ENCODE measurements around the gene ARHGEF12. TPM values are rescaled to one million over a fixed set of nuclear protein-coding genes. Genes with fewer than 3 reads are reported as not detected.

The ARHGEF12 gene
- total and polyA plus RNA-seq, 10 of the 15 experiments (the other 5 are each of a cell fraction or from before 2014, with no cell fraction given) = 2.7 to 40.8 (median 20.9) TPM

DNA sequence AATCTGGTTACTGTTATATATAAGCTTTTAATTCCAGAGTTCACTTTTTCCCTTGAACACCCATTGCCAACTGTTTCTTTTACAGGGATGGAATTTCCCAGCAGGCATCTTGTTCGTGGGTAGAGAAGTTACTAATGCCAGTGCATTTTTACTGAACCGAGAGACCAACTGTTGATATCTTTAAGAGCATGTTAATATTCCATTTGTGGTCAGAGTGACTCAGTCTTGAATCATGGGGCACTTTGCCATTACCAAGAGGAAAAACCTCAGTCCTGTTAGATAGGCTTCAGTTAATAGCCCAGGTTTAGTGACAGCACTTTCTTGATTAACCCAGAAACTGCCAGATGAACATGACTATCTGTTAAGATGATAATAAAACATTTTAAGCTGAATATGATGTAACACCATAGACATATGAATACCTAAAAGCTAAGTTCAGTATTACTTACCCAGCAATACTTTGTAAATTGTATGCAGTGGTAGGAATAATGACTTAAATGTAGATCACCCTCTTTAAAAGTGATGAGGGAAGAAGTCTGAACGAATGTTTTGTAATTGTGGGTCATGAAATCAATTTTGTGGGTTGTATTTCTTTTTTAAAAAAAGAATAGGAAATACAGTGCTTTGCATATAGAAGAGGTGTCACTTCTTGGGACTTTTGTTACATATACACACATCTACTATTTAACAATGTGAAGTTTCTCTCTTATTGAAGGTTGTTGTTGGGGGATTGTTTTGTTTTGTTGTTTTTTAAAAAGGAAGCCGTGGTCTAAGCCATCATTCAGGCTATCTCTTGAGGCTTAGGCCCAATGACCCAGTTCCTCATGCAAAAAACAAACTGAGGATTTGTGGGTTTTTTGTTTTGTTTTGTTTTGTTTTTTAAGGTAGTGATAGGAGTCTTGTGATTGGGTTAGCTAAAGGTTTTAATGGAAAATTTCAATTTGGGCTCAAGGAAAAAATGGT lies 96.1 kb downstream of the ARHGEF12 start:
- POLR2A ChIA-PET = interaction anchor here (0.8 kb wide), 1 partner anchor 95 kb away, joined by 5 read pairs; no protein-coding TSS in a partner anchor
- Histone ChIP-seq H3K36me3 (ENCODE audit: control insufficient read depth in 2 of 2, insufficient read depth in 2 of 2, low read length in 1 of 2) (peaks cover 0 to 2% of the 10 kb centered on the region in 2 experiments; a peak in 1 of 4 replicates), H3K9ac (ENCODE audit: control insufficient read depth, insufficient read depth, low read length) (no peak overlapping the region), H2AFZ (ENCODE audit: control insufficient read depth, low read depth, low read length) (no peak overlapping the region), H3K27me3 (replicated peaks in 1 of 2; ENCODE audit: control insufficient read depth in 2 of 2, insufficient read depth in 2 of 2, low read length in 1 of 2) (no peaks in the 10 kb centered on the region), H3K4me1 (ENCODE audit: control insufficient read depth, insufficient read depth, low read length) (no peaks in the 10 kb centered on the region), H4K20me1 (ENCODE audit: control insufficient read depth, insufficient read depth) (no peaks in the 10 kb centered on the region), H3K79me2 (ENCODE audit: control insufficient read depth, insufficient read depth, low read length) (no peaks in the 10 kb centered on the region), H3K27ac (ENCODE audit: control insufficient read depth, insufficient read depth) (0 out of 2 replicates have a peak overlapping the region, but pooled peaks have one; percentile 1), H3K4me3 (no peak overlapping the region), H3K9me3 (replicated peaks; ENCODE audit: control insufficient read depth, insufficient read depth, low read length) (no peaks in the 10 kb centered on the region), H3K4me2 (ENCODE audit: control insufficient read depth, insufficient read depth) (no peak overlapping the region)
- intact Hi-C loops (cut with micrococcal nuclease; ENCODE audit: unreplicated experiment) = loop anchor here (5.0 kb wide), 1 partner anchor 95 kb away; the partner anchor contains the start of gene ARHGEF12
- WGBS (ENCODE audit: insufficient coverage, insufficient replicate concordance, low lambda C conversion rate, missing lambda C conversion rate) = 22% methylated on average over 4 of the region's 4 CpGs
- no peak for FAIRE-seq
- in situ Hi-C loops (cut with MboI) = no loop called here
- SMC1A ChIA-PET (ENCODE audit: uncharacterized antibody, unreplicated experiment) = interaction anchor here (0.7 to 2.2 kb wide), 13 partner anchors 8 to 196 kb away, joined by 3 to 11 read pairs (median 3); partner anchors contain the start of gene ARHGEF12
- TF ChIP-seq ZNF217 (IDR thresholded peaks at IDR 0.05) (no peak), RAD51 (IDR thresholded peaks at IDR 0.05) (no peak), MTA2 (IDR thresholded peaks at IDR 0.05; ENCODE audit: low read depth) (peak; percentile 40; the same call in 1 of the 2 replicates), IKZF1 (conservative IDR thresholded peaks at IDR 0.05) (peak; percentile 51), POU2F2 (IDR thresholded peaks at IDR 0.05; ENCODE audit: borderline replicate concordance, low read depth, low read length) (no peak), SPI1 (IDR thresholded peaks at IDR 0.05; ENCODE audit: borderline replicate concordance, insufficient read depth, low read depth, low read length) (peak; percentile 31; the same call in 1 of the 2 replicates), SUZ12 (IDR thresholded peaks at IDR 0.05; ENCODE audit: unreplicated experiment) (no peak), IKZF2 (IDR thresholded peaks at IDR 0.05) (peak; percentile 58 to 61; a peak in 2 of 4 replicates), KDM1A (IDR thresholded peaks at IDR 0.05; ENCODE audit: borderline replicate concordance) (no peak), RUNX3 (IDR thresholded peaks at IDR 0.05; ENCODE audit: low read length) (peak; percentile 31; the same call in 1 of the 2 replicates)
- TF ChIP-seq, protein P1, sequence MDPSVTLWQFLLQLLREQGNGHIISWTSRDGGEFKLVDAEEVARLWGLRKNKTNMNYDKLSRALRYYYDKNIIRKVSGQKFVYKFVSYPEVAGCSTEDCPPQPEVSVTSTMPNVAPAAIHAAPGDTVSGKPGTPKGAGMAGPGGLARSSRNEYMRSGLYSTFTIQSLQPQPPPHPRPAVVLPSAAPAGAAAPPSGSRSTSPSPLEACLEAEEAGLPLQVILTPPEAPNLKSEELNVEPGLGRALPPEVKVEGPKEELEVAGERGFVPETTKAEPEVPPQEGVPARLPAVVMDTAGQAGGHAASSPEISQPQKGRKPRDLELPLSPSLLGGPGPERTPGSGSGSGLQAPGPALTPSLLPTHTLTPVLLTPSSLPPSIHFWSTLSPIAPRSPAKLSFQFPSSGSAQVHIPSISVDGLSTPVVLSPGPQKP (IDR thresholded peaks at IDR 0.05; ENCODE audit: low read depth, low read length) = no peak
- TF ChIP-seq, protein P2, sequence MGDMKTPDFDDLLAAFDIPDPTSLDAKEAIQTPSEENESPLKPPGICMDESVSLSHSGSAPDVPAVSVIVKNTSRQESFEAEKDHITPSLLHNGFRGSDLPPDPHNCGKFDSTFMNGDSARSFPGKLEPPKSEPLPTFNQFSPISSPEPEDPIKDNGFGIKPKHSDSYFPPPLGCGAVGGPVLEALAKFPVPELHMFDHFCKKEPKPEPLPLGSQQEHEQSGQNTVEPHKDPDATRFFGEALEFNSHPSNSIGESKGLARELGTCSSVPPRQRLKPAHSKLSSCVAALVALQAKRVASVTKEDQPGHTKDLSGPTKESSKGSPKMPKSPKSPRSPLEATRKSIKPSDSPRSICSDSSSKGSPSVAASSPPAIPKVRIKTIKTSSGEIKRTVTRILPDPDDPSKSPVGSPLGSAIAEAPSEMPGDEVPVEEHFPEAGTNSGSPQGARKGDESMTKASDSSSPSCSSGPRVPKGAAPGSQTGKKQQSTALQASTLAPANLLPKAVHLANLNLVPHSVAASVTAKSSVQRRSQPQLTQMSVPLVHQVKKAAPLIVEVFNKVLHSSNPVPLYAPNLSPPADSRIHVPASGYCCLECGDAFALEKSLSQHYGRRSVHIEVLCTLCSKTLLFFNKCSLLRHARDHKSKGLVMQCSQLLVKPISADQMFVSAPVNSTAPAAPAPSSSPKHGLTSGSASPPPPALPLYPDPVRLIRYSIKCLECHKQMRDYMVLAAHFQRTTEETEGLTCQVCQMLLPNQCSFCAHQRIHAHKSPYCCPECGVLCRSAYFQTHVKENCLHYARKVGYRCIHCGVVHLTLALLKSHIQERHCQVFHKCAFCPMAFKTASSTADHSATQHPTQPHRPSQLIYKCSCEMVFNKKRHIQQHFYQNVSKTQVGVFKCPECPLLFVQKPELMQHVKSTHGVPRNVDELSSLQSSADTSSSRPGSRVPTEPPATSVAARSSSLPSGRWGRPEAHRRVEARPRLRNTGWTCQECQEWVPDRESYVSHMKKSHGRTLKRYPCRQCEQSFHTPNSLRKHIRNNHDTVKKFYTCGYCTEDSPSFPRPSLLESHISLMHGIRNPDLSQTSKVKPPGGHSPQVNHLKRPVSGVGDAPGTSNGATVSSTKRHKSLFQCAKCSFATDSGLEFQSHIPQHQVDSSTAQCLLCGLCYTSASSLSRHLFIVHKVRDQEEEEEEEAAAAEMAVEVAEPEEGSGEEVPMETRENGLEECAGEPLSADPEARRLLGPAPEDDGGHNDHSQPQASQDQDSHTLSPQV (IDR thresholded peaks at IDR 0.05) = no peak
- ATAC-seq = peak; percentile 88
- no TSS peak for BruUV-seq (replicated peaks)
- CTCF ChIA-PET = interaction anchor here (0.6 to 1.9 kb wide), 4 partner anchors 9 to 295 kb away, joined by 3 to 11 read pairs (median 4); partner anchors contain the start of gene ARHGEF12
- DNase-seq (ENCODE audit: low read depth, low spot score) = peak; percentile 33
- RAD21 ChIA-PET (ENCODE audit: unreplicated experiment) = interaction anchor here (1.0 to 1.2 kb wide), 3 partner anchors 32 to 97 kb away, joined by 3 to 7 read pairs (median 3); no protein-coding TSS in a partner anchor
